ENCODE measurements around the gene ZNF117. TPM values are rescaled to one million over a fixed set of nuclear protein-coding genes. Genes with fewer than 3 reads are reported as not detected.
"Not testable (repeated sequence)": the region's sequence is repeated elsewhere in the genome, so short reads cannot be mapped to it uniquely, and the experiment has no call there.

The ZNF117 gene
- polyA plus RNA-seq (2012; ENCODE audit: low read depth, missing spikeins), result 4.6 TPM

- TF ChIP-seq PAX5 (IDR thresholded peaks at IDR 0.05; ENCODE audit: insufficient read depth, low read length, severe bottlenecking), result no peak
- no peak for TF ChIP-seq TAF1 (IDR thresholded peaks at IDR 0.05; ENCODE audit: low read depth, low read length)
- no peak for TF ChIP-seq POLR2A (IDR thresholded peaks at IDR 0.05; ENCODE audit: low read depth, low read length)
- no peak for DNase-seq (ENCODE audit: insufficient read length, low spot score)
- FAIRE-seq, result no peak
Measured at GRCh38 chr7:64990936-64991335, at the start of gene ZNF117. Gene ZNF117, minus strand, starts transcription at chr7:64991036.

- not testable (repeated sequence) for DNase-seq (ENCODE audit: insufficient read length, low spot score); FAIRE-seq
Measured at GRCh38 chr7:65038767-65039166, 47.9 kb upstream of the ZNF117 start.

- no peak for TF ChIP-seq POU2F2 (IDR thresholded peaks at IDR 0.05; ENCODE audit: low read depth, low read length)
- no peak for TF ChIP-seq POLR2AphosphoS5 (IDR thresholded peaks at IDR 0.05; ENCODE audit: low read depth, low read length)
- no peak for TF ChIP-seq SPI1 (IDR thresholded peaks at IDR 0.05; ENCODE audit: low read depth, low read length)
- no peak for TF ChIP-seq POLR2A (IDR thresholded peaks at IDR 0.05; ENCODE audit: low read depth, low read length)
- no peak for TF ChIP-seq PAX5 (IDR thresholded peaks at IDR 0.05; ENCODE audit: insufficient read depth, low read length, severe bottlenecking)
- peak; percentile 60 for TF ChIP-seq TAF1 (IDR thresholded peaks at IDR 0.05; ENCODE audit: low read depth, low read length)
- DNase-seq (ENCODE audit: insufficient read length, low spot score) (peak; percentile 77), FAIRE-seq (peak; percentile 86)
Measured at GRCh38 chr7:65037740-65038688, 47.2 kb upstream of the ZNF117 start.

- FAIRE-seq, result peak; percentile 41
- DNase-seq (ENCODE audit: insufficient read length, low spot score), result not testable (repeated sequence)
- TF ChIP-seq SPI1 (IDR thresholded peaks at IDR 0.05; ENCODE audit: low read depth, low read length), result peak; percentile 21; the same call in 1 of the 2 replicates
Measured at GRCh38 chr7:65036526-65036925, 45.7 kb upstream of the ZNF117 start.

- DNase-seq (ENCODE audit: insufficient read length, low spot score); FAIRE-seq: not testable (repeated sequence)
Measured at GRCh38 chr7:65035469-65035868, 44.6 kb upstream of the ZNF117 start.

- FAIRE-seq; DNase-seq (ENCODE audit: insufficient read length, low spot score): not testable (repeated sequence)
Measured at GRCh38 chr7:65034120-65034782, 43.4 kb upstream of the ZNF117 start.

GRCh38 chr7:65033391-65033790 lies 42.6 kb upstream of the ZNF117 start:
- FAIRE-seq; DNase-seq (ENCODE audit: insufficient read length, low spot score): not testable (repeated sequence)

GRCh38 chr7:65025023-65025422 lies 34.2 kb upstream of the ZNF117 start:
- not testable (repeated sequence) for DNase-seq (ENCODE audit: insufficient read length, low spot score); FAIRE-seq

GRCh38 chr7:65020978-65021377 lies 30.1 kb upstream of the ZNF117 start:
- not testable (repeated sequence) for FAIRE-seq; DNase-seq (ENCODE audit: insufficient read length, low spot score)

GRCh38 chr7:65009881-65010280 lies 19.0 kb upstream of the ZNF117 start:
- not testable (repeated sequence) for FAIRE-seq; DNase-seq (ENCODE audit: insufficient read length, low spot score)

- DNase-seq (ENCODE audit: insufficient read length, low spot score); FAIRE-seq: not testable (repeated sequence)
Measured at GRCh38 chr7:65009394-65009793, 18.6 kb upstream of the ZNF117 start.

- not testable (repeated sequence) for DNase-seq (ENCODE audit: insufficient read length, low spot score); FAIRE-seq
Measured at GRCh38 chr7:65007036-65007435, 16.2 kb upstream of the ZNF117 start.
